ENCODE measurements around the gene CAPRIN2. TPM values are rescaled to one million over a fixed set of nuclear protein-coding genes. Genes with fewer than 3 reads are reported as not detected.

The CAPRIN2 gene
- total and polyA plus RNA-seq, 2 experiments from 2014 or later = 36.5 to 41.3 TPM

DNA sequence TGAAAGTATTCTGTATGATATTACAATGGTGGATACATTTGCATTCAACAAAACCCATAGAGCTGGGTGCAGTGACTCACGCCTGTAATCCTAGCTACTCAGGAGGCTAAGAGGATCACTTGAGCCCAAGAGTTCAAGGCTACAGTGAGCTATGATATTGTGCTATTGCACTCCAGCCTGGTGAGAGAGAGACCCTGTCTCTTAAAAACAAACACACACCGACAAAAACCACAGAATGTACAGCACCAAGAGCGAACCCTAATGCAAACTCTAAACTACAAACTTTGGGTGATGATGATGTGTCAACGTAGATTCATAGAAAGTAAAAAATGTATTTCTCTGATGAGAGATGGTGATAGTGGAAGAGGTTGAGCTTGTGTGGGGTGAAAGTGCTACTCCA lies 8.6 kb downstream of the CAPRIN2 start (continued):
- TF ChIP-seq, protein P1, sequence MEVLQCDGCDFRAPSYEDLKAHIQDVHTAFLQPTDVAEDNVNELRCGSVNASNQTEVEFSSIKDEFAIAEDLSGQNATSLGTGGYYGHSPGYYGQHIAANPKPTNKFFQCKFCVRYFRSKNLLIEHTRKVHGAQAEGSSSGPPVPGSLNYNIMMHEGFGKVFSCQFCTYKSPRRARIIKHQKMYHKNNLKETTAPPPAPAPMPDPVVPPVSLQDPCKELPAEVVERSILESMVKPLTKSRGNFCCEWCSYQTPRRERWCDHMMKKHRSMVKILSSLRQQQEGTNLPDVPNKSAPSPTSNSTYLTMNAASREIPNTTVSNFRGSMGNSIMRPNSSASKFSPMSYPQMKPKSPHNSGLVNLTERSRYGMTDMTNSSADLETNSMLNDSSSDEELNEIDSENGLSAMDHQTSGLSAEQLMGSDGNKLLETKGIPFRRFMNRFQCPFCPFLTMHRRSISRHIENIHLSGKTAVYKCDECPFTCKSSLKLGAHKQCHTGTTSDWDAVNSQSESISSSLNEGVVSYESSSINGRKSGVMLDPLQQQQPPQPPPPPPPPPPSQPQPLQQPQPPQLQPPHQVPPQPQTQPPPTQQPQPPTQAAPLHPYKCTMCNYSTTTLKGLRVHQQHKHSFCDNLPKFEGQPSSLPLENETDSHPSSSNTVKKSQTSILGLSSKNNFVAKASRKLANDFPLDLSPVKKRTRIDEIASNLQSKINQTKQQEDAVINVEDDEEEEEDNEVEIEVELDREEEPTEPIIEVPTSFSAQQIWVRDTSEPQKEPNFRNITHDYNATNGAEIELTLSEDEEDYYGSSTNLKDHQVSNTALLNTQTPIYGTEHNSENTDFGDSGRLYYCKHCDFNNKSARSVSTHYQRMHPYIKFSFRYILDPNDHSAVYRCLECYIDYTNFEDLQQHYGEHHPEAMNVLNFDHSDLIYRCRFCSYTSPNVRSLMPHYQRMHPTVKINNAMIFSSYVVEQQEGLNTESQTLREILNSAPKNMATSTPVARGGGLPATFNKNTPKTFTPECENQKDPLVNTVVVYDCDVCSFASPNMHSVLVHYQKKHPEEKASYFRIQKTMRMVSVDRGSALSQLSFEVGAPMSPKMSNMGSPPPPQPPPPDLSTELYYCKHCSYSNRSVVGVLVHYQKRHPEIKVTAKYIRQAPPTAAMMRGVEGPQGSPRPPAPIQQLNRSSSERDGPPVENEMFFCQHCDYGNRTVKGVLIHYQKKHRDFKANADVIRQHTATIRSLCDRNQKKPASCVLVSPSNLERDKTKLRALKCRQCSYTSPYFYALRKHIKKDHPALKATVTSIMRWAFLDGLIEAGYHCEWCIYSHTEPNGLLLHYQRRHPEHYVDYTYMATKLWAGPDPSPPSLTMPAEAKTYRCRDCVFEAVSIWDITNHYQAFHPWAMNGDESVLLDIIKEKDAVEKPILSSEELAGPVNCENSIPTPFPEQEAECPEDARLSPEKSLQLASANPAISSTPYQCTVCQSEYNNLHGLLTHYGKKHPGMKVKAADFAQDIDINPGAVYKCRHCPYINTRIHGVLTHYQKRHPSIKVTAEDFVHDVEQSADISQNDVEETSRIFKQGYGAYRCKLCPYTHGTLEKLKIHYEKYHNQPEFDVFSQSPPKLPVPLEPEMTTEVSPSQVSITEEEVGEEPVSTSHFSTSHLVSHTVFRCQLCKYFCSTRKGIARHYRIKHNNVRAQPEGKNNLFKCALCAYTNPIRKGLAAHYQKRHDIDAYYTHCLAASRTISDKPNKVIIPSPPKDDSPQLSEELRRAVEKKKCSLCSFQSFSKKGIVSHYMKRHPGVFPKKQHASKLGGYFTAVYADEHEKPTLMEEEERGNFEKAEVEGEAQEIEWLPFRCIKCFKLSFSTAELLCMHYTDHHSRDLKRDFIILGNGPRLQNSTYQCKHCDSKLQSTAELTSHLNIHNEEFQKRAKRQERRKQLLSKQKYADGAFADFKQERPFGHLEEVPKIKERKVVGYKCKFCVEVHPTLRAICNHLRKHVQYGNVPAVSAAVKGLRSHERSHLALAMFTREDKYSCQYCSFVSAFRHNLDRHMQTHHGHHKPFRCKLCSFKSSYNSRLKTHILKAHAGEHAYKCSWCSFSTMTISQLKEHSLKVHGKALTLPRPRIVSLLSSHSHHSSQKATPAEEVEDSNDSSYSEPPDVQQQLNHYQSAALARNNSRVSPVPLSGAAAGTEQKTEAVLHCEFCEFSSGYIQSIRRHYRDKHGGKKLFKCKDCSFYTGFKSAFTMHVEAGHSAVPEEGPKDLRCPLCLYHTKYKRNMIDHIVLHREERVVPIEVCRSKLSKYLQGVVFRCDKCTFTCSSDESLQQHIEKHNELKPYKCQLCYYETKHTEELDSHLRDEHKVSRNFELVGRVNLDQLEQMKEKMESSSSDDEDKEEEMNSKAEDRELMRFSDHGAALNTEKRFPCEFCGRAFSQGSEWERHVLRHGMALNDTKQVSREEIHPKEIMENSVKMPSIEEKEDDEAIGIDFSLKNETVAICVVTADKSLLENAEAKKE (CRISPR knock-in tag; IDR thresholded peaks at IDR 0.05) = no peak
- TF ChIP-seq EZH2 (IDR thresholded peaks at IDR 0.05; ENCODE audit: low read depth, unreplicated experiment) (no peak), EZH2phosphoT487 (IDR thresholded peaks at IDR 0.05; ENCODE audit: unreplicated experiment) (no peak)

- H3F3A ChIP-seq (replicated peaks; ENCODE audit: low read depth) = no peaks in the 10 kb centered on the region
- H2AFZ ChIP-seq = no peak overlapping the region
- Mint-ChIP-seq H3K9me3 (no peaks in the 10 kb centered on the region), H3K36me3 (ENCODE audit: low read depth) (peaks cover 33% of the 10 kb centered on the region), H3K4me3 (no peak overlapping the region), H3K27me3 (ENCODE audit: insufficient read depth, low read depth, poor library complexity) (no peaks in the 10 kb centered on the region), H3K27ac (no peak overlapping the region), H3K4me1 (no peaks in the 10 kb centered on the region)
- no peak overlapping the region for H3K4me2 ChIP-seq
- H3K27me3 ChIP-seq (ENCODE audit: insufficient read depth) = no peaks in the 10 kb centered on the region
- H3K9me2 ChIP-seq (ENCODE audit: insufficient read depth) = no peaks in the 10 kb centered on the region
- H3K27ac ChIP-seq (ENCODE audit: low read depth) = no peak overlapping the region
- H3K79me2 ChIP-seq (replicated peaks; ENCODE audit: insufficient read depth) = peaks cover 92% of the 10 kb centered on the region
- peaks cover 14% of the 10 kb centered on the region; the same call in 1 of the 2 replicates for H4K20me1 ChIP-seq (replicated peaks; ENCODE audit: insufficient read depth)
- ATAC-seq (no peak), DNase-seq (ENCODE audit: low spot score) (no peak)
- H3K36me3 ChIP-seq (ENCODE audit: insufficient read depth) = peaks cover 15% of the 10 kb centered on the region
- H3K4me3 ChIP-seq = no peak overlapping the region
- H3K4me1 ChIP-seq (ENCODE audit: insufficient read depth) = no peaks in the 10 kb centered on the region
- TF ChIP-seq CREB1 (CRISPR knock-in tag; IDR thresholded peaks at IDR 0.05; ENCODE audit: low read depth) (no peak), EZH2 (IDR thresholded peaks at IDR 0.05; ENCODE audit: low read depth, unreplicated experiment) (no peak), NANOG (IDR thresholded peaks at IDR 0.05; ENCODE audit: borderline replicate concordance) (no peak), ZNF114 (CRISPR knock-in tag; IDR thresholded peaks at IDR 0.05) (no peak), EZH2phosphoT487 (IDR thresholded peaks at IDR 0.05; ENCODE audit: unreplicated experiment) (no peak), STAT1 (IDR thresholded peaks at IDR 0.05; ENCODE audit: unreplicated experiment) (no peak)
- TF ChIP-seq, protein P1 (CRISPR knock-in tag; IDR thresholded peaks at IDR 0.05) = no peak
- TF ChIP-seq, protein P2, sequence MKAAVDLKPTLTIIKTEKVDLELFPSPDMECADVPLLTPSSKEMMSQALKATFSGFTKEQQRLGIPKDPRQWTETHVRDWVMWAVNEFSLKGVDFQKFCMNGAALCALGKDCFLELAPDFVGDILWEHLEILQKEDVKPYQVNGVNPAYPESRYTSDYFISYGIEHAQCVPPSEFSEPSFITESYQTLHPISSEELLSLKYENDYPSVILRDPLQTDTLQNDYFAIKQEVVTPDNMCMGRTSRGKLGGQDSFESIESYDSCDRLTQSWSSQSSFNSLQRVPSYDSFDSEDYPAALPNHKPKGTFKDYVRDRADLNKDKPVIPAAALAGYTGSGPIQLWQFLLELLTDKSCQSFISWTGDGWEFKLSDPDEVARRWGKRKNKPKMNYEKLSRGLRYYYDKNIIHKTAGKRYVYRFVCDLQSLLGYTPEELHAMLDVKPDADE (IDR thresholded peaks at IDR 0.05) = no peak
Measured at GRCh38 chr12:30744321-30744720, 10.4 kb downstream of the CAPRIN2 start.
